Fibroblast of lung (primary cell): ENCODE measurements around the gene HS3ST6. TPM values are rescaled to one million over a fixed set of nuclear protein-coding genes. Genes with fewer than 3 reads are reported as not detected.

Source experiments
- DNase-seq, 2 donors: peaks; one replicate each; pipeline versions ENCODE4 v3.0.0 to v3.0.0-alpha.2; 2010; ENCODE audit warnings: low read depth in 2 of 2
- H2AFZ ChIP-seq: 2 replicates; pipeline ENCODE4 v1.5.1; 2012; ENCODE audit warnings: low read length, control low read depth, inconsistent platforms
- H3K27ac ChIP-seq: 2 replicates; pipeline ENCODE4 v1.5.1; 2011; ENCODE audit warnings: low read length, control low read depth; ENCODE audit not compliant: insufficient read depth
- H3K27me3 ChIP-seq: 2 replicates; pipeline ENCODE4 v1.5.1; 2011; ENCODE audit warnings: mild to moderate bottlenecking, low read length; ENCODE audit not compliant: control insufficient read depth, insufficient read depth
- H3K36me3 ChIP-seq: 2 replicates; pipeline ENCODE4 v1.5.1; 2011; ENCODE audit warnings: low read length; ENCODE audit not compliant: control insufficient read depth, insufficient read depth
- H3K4me1 ChIP-seq: 2 replicates; pipeline ENCODE4 v1.5.1; 2011; ENCODE audit warnings: low read length; ENCODE audit not compliant: control insufficient read depth, insufficient read depth; ENCODE audit errors: extremely low read depth
- H3K4me2 ChIP-seq: 2 replicates; pipeline ENCODE4 v1.5.1; 2011; ENCODE audit warnings: low read length, control low read depth; ENCODE audit not compliant: insufficient read depth; ENCODE audit errors: extremely low read depth
- H3K4me3 ChIP-seq, 4 experiments: fragments of 200-600 bp in 1 of 4; sonication (generic) in 1 of 4; replicated peaks in 1 of 4; 2 replicates each; pipeline ENCODE4 v1.5.1; 2011 to 2016; ENCODE audit warnings: low read length in 4 of 4, low read depth in 3 of 4, mild to moderate bottlenecking in 3 of 4, control low read depth in 2 of 4, inconsistent platforms in 1 of 4, mixed read lengths in 1 of 4; ENCODE audit not compliant: insufficient read depth in 1 of 4; ENCODE audit errors: control extremely low read depth in 1 of 4
- H3K79me2 ChIP-seq: 2 replicates; pipeline ENCODE4 v1.5.1; 2012; ENCODE audit warnings: mild to moderate bottlenecking, low read length, inconsistent platforms; ENCODE audit not compliant: control insufficient read depth, insufficient read depth
- H3K9ac ChIP-seq: 2 replicates; pipeline ENCODE4 v1.5.1; 2011; ENCODE audit warnings: mild to moderate bottlenecking, low read length, control low read depth; ENCODE audit not compliant: insufficient read depth
- H3K9me3 ChIP-seq: 2 replicates; pipeline ENCODE4 v1.5.1; 2012; ENCODE audit warnings: low read depth, low read length; ENCODE audit not compliant: control insufficient read depth, insufficient read depth
- H4K20me1 ChIP-seq: 2 replicates; pipeline ENCODE4 v1.5.1; 2011; ENCODE audit warnings: low read length; ENCODE audit not compliant: control insufficient read depth, insufficient read depth; ENCODE audit errors: extremely low read depth
- EZH2 ChIP-seq: IDR thresholded peaks from 2 replicates; pipeline ENCODE4 v1.5.1; 2012; ENCODE audit warnings: low read length, control low read depth, mild to moderate bottlenecking; ENCODE audit errors: missing control alignments
- polyA plus RNA-seq, 2 donors: library from polyadenylated mRNA; depleted of rRNA in 1 of 2; stranded (reverse) in 1 of 2; unstranded in 1 of 2; fragments of >200 nt; gene quantifications; 2 replicates each; pipeline ENCODE4 v1.2.1, GENCODE V29; 2011 to 2012; ENCODE audit warnings: missing spikeins in 1 of 2
- total RNA-seq: library from RNA; depleted of rRNA; stranded (reverse); fragments of >200 nt; gene quantifications from 2 replicates; pipeline ENCODE4 v1.2.1, GENCODE V29; 2014
- TF ChIP-seq, protein P1 (sequence below), 2 donors: IDR thresholded peaks in 1 of 2; conservative IDR thresholded peaks in 1 of 2; 1 replicate in 1 of 2; 2 replicates in 1 of 2; pipeline ENCODE4 v1.5.1; 2011 to 2012; ENCODE audit warnings: low read length in 2 of 2, control low read depth in 1 of 2, inconsistent platforms in 1 of 2, low read depth in 1 of 2, mild to moderate bottlenecking in 1 of 2

The HS3ST6 gene
- total and polyA plus RNA-seq, 2 donors (not counting 1 experiment from before 2014, with no cell fraction given): not detected

DNA sequence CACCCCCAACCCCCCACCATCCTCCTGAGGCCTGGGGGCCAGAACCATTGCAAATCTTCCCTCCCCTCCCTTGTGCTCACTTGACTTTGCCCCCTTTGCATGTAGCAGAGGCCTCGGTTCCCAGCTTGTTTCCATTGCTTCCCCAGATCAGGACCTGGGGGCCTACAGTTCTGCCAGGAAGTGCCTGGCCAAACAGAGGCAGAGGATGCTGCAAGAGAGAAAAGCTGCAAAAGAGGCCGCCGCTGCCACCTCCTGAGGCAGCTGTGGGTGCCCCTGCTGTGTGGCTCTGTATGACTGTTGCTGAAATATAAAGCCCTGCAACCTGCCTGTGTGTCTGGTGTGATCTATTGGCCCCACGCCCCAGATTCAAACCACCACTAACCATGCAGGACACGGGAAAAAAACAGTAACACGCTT, 43.4 kb upstream of the HS3ST6 start:
- Histone ChIP-seq H3K4me2 (no peak overlapping the region), H3K4me1 (peaks cover 9% of the 10 kb centered on the region), H3K36me3 (peaks cover 26% of the 10 kb centered on the region), H3K79me2 (peaks cover 52% of the 10 kb centered on the region), H3K27ac (no peak overlapping the region), H4K20me1 (no peaks in the 10 kb centered on the region), H3K9ac (no peak overlapping the region), H3K4me3 (no peak overlapping the region), H3K9me3 (no peaks in the 10 kb centered on the region), H3K27me3 (no peaks in the 10 kb centered on the region), H2AFZ (no peak overlapping the region)
- no peak for TF ChIP-seq EZH2
- TF ChIP-seq, protein P1, sequence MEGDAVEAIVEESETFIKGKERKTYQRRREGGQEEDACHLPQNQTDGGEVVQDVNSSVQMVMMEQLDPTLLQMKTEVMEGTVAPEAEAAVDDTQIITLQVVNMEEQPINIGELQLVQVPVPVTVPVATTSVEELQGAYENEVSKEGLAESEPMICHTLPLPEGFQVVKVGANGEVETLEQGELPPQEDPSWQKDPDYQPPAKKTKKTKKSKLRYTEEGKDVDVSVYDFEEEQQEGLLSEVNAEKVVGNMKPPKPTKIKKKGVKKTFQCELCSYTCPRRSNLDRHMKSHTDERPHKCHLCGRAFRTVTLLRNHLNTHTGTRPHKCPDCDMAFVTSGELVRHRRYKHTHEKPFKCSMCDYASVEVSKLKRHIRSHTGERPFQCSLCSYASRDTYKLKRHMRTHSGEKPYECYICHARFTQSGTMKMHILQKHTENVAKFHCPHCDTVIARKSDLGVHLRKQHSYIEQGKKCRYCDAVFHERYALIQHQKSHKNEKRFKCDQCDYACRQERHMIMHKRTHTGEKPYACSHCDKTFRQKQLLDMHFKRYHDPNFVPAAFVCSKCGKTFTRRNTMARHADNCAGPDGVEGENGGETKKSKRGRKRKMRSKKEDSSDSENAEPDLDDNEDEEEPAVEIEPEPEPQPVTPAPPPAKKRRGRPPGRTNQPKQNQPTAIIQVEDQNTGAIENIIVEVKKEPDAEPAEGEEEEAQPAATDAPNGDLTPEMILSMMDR (conservative IDR thresholded peaks at IDR 0.05 in 1 of 2, IDR thresholded peaks at IDR 0.05 in 1 of 2; ENCODE audit: low read depth in 1 of 2, low read length in 2 of 2): no peak
- no peak for DNase-seq

DNA sequence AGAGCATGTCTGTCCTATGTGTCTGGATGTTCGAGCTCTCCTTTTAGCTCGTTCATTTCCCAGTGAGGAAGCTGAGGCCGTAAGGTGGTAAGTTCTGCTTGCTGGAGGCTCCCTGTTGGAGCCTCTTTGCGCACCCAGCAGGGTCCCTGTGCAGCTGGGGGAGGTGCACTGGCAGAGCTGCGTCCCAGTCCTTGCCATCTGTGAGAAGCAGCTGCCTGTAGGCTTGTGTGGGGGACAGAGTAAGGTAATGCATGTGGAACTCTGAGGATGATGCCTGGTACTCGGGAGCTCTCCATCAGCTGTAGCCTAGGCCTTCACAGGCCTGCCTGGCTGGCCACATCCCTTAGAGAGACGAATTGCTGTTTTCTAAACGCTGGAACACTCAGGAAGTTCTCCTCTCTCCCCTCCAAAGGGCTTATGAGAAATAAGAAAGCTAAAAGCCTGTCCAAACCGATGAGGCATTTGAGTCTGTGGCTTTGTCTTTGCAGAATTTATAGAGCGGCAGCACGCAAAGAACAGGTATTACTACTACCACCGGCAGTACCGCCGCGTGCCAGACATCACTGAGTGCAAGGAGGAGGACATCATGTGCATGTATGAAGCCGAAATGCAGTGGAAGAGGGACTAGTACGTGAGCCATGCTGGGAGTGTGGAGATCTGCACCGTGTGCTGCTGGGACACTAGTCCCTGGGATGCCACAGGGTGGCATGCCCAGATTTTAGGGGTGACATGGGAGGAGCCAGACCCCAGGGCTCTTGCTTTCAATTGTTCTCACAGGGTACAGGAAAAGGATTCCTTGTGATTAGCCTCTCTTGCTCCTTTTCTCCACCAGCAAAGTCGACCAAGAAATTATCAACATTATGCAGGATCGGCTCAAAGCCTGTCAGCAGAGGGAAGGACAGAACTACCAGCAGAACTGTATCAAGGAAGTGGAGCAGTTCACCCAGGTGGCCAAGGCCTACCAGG, 42.7 kb upstream of the HS3ST6 start:
- Histone ChIP-seq H3K9ac (no peak overlapping the region), H2AFZ (no peak overlapping the region), H3K27ac (no peak overlapping the region), H3K36me3 (peaks cover 26% of the 10 kb centered on the region), H4K20me1 (no peaks in the 10 kb centered on the region), H3K27me3 (no peaks in the 10 kb centered on the region), H3K79me2 (peaks cover 51% of the 10 kb centered on the region), H3K4me2 (peak overlapping the region; percentile 93), H3K9me3 (no peaks in the 10 kb centered on the region), H3K4me1 (peaks cover 9% of the 10 kb centered on the region), H3K4me3 (peak overlapping the region; percentile 72 to 84 (median 80))
- TF ChIP-seq EZH2: no peak
- TF ChIP-seq, protein P1 (conservative IDR thresholded peaks at IDR 0.05 in 1 of 2, IDR thresholded peaks at IDR 0.05 in 1 of 2; ENCODE audit: low read depth in 1 of 2, low read length in 2 of 2): no peak
- peak; percentile 48 to 49 for DNase-seq

DNA sequence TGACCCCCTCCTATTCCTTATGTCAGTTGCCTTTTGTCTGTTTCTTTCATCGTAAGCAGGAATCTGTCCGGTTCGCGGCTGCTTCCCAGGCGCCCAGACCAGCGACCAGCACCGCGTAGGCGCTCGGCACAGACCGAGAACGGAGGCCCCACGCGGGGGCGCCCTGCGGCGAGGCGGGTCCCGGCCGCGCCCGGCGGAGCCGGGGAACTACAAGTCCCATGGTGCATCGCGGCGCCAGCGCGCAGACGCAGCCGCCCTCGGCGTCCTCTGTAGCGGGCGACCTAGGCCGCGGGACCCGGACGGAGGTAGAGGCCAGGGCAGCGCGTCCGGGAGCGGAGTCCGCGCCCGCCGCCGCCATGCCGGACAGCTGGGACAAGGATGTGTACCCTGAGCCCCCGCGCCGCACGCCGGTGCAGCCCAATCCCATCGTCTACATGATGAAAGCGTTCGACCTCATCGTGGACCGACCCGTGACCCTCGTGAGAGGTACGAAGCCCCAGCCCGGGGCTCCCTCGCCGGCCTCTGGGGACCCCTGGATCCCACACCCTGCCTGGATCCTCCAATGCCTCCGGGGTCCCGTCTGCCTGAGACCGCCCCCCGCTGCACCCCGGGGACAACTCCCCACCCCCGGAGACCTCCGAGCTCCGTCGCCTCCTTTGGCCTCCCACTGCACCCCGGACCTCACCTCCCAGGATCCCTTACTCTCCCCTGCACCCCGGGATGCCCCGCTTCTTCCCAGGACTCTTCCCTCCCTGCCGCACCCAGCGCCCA, 41.2 kb upstream of the HS3ST6 start, which contains the start of gene NDUFB10:
Gene NDUFB10 (plus strand): TSS at position 270 of the 771 bp plus-strand sequence. CDS start 87 bp downstream, at position 357.
- H3K79me2 ChIP-seq: peaks cover 39% of the 10 kb centered on the region
- peak within 1 kb of the TSS; percentile 85 for H2AFZ ChIP-seq
- DNase-seq: peak; percentile 83 to 91
- H3K36me3 ChIP-seq: peaks cover 26% of the 10 kb centered on the region
- peak within 1 kb of the TSS; percentile 93 for H3K4me2 ChIP-seq
- TF ChIP-seq EZH2: no peak
- TF ChIP-seq, protein P1 (conservative IDR thresholded peaks at IDR 0.05 in 1 of 2, IDR thresholded peaks at IDR 0.05 in 1 of 2; ENCODE audit: low read depth in 1 of 2, low read length in 2 of 2): peak; percentile 39 to 57
- H3K27ac ChIP-seq: peak within 1 kb of the TSS; percentile 77
- H3K4me3 ChIP-seq: peak within 1 kb of the TSS; percentile 72 to 84 (median 80)
- no peaks in the 10 kb centered on the region for H3K27me3 ChIP-seq
- peak within 1 kb of the TSS; percentile 84 for H3K9ac ChIP-seq
- H3K4me1 ChIP-seq: peaks cover 6% of the 10 kb centered on the region
- H4K20me1 ChIP-seq: no peaks in the 10 kb centered on the region
- no peaks in the 10 kb centered on the region for H3K9me3 ChIP-seq
